LNCaP clone FGC (cell line): ENCODE measurements around the gene NR1H2.

ENCODE experiments used
- DNase-seq: peaks from one replicate; pipeline ENCODE4 v3.0.0-alpha.2; 2011; ENCODE audit warnings: low read depth
- H3K4me3 ChIP-seq: 2 replicates; pipeline ENCODE4 v1.5.1; 2011; ENCODE audit warnings: mild to moderate bottlenecking, low read depth, low read length, control low read depth
- TF ChIP-seq, protein P1 (sequence below): IDR thresholded peaks from 2 replicates; pipeline ENCODE4 v1.5.1; 2012; ENCODE audit warnings: mild to moderate bottlenecking; ENCODE audit not compliant: control insufficient read depth, insufficient read depth; ENCODE audit errors: extremely low read depth

Gene NR1H2

GRCh38 chr19:50330365-50331078, 45.7 kb upstream of the NR1H2 start:
- TF ChIP-seq, protein P1, sequence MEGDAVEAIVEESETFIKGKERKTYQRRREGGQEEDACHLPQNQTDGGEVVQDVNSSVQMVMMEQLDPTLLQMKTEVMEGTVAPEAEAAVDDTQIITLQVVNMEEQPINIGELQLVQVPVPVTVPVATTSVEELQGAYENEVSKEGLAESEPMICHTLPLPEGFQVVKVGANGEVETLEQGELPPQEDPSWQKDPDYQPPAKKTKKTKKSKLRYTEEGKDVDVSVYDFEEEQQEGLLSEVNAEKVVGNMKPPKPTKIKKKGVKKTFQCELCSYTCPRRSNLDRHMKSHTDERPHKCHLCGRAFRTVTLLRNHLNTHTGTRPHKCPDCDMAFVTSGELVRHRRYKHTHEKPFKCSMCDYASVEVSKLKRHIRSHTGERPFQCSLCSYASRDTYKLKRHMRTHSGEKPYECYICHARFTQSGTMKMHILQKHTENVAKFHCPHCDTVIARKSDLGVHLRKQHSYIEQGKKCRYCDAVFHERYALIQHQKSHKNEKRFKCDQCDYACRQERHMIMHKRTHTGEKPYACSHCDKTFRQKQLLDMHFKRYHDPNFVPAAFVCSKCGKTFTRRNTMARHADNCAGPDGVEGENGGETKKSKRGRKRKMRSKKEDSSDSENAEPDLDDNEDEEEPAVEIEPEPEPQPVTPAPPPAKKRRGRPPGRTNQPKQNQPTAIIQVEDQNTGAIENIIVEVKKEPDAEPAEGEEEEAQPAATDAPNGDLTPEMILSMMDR = no peak
- no peak overlapping the region for H3K4me3 ChIP-seq
- DNase-seq = no peak

- H3K4me3 ChIP-seq = no peak overlapping the region
- no peak for DNase-seq
- TF ChIP-seq, protein P1 = no peak
Measured at GRCh38 chr19:50331221-50331993, 44.9 kb upstream of the NR1H2 start.

DNA sequence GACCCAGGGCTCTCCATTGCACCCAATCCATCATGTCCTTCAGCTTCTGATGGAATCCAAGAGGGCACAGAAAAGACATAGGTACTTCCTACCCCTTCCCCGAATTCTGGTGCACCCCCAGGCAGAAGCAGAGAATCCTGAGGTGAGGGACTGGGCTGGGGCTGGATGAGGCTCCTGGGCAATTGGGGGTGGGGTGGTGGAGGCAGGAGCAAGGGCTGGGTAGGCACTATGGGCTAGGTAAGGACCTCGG, 44.3 kb upstream of the NR1H2 start:
- H3K4me3 ChIP-seq = no peak overlapping the region
- TF ChIP-seq, protein P1 = no peak
- no peak for DNase-seq

DNA sequence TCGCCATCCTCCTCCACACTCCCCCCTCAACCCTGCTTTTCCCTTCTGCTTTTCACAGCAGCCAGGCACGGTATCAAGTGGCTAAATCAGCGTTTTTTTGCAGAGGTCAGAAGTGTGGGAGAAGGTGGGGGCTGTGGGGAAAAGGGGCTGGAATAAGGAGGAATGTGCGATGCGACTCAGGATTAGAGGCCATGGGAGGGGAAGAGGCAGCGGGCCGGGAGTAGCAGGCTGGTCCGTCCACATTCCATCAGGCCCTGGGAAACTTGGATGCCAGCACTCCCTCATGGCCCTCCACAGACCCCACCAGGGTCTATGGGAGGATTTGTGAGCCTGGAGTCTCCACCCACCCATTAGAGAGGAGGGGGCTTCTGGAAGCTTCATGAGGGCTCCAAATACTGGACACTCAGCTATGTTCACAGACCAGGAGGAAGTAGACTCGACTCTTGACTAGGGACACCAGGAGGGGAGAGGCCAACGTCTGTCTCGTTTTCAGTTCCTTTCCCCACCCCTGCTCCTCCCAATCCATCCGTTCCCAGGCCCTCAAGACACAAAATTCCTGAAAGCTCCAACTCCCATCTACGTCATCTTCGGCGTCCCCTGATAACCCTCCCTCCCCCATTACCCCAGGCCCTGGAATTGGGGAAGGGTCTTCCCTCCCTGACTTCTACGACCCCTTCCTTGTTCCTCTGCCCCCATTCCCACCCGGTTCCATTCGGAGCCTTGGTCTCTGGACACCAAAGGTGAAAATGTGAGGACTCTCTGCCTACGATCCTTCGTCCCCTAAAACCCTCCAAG, 43.8 kb upstream of the NR1H2 start:
- peak overlapping the region; percentile 57; the same call in 1 of the 2 replicates for H3K4me3 ChIP-seq
- no peak for DNase-seq
- TF ChIP-seq, protein P1 = no peak

- TF ChIP-seq, protein P1 = no peak
- H3K4me3 ChIP-seq = peak overlapping the region; percentile 57
- DNase-seq = peak; percentile 91
Measured at GRCh38 chr19:50333235-50333736, 43.0 kb upstream of the NR1H2 start.

GRCh38 chr19:50333737-50334617, 42.3 kb upstream of the NR1H2 start:
- DNase-seq = peak; percentile 15

More at GRCh38 chr19:50333737-50334617, 42.3 kb upstream of the NR1H2 start:
- TF ChIP-seq, protein P1 = no peak
- H3K4me3 ChIP-seq = peak overlapping the region; percentile 57
